HG03378 (cell line): ENCODE measurements around the gene TUFT1.
"Not testable (repeated sequence)": the region's sequence is repeated elsewhere in the genome, so short reads cannot be mapped to it uniquely, and the experiment has no call there.

ENCODE experiments used
- ATAC-seq: cut with Tn5 transposase; IDR thresholded peaks from one replicate; pipeline ENCODE4 v1.9.1; 2021; ENCODE audit warnings: mild to moderate bottlenecking, moderate library complexity; ENCODE audit not compliant: unreplicated experiment

Gene TUFT1

GRCh38 chr1:151578941-151579340, 38.8 kb downstream of the TUFT1 start:
- no peak for ATAC-seq

GRCh38 chr1:151579436-151580225, 39.5 kb downstream of the TUFT1 start:
- no peak for ATAC-seq

- no peak for ATAC-seq
These were observed 41.3 kb downstream of the TUFT1 start for GRCh38 chr1:151581451-151581850.

- no peak for ATAC-seq
These were observed 41.8 kb downstream of the TUFT1 start for GRCh38 chr1:151581921-151582320.

GRCh38 chr1:151583796-151584195, 43.7 kb downstream of the TUFT1 start:
- ATAC-seq: no peak

- ATAC-seq: no peak
These were observed 44.2 kb downstream of the TUFT1 start for GRCh38 chr1:151584278-151584677.

- no peak for ATAC-seq
These were observed 44.7 kb downstream of the TUFT1 start for GRCh38 chr1:151584780-151585179.

- no peak for ATAC-seq
These were observed 45.5 kb downstream of the TUFT1 start for GRCh38 chr1:151585622-151586021.

- ATAC-seq: no peak
These were observed 50.9 kb downstream of the TUFT1 start for GRCh38 chr1:151590961-151591360.

GRCh38 chr1:151593730-151594129, 53.6 kb downstream of the TUFT1 start:
- no peak for ATAC-seq

GRCh38 chr1:151594143-151594625, 54.1 kb downstream of the TUFT1 start:
- ATAC-seq: no peak

GRCh38 chr1:151596166-151596953, 56.3 kb downstream of the TUFT1 start:
- no peak for ATAC-seq

- ATAC-seq: not testable (repeated sequence)
These were observed 62.4 kb downstream of the TUFT1 start for GRCh38 chr1:151602550-151602949.

GRCh38 chr1:151604291-151604690, 64.2 kb downstream of the TUFT1 start:
- ATAC-seq: no peak

- no peak for ATAC-seq
These were observed 66.3 kb downstream of the TUFT1 start for GRCh38 chr1:151606384-151606783.

- ATAC-seq: no peak
These were observed 66.7 kb downstream of the TUFT1 start for GRCh38 chr1:151606857-151607256.

GRCh38 chr1:151610142-151610541, 70.0 kb downstream of the TUFT1 start:
- ATAC-seq: no peak

GRCh38 chr1:151611288-151611790, 71.2 kb downstream of the TUFT1 start:
- ATAC-seq: no peak

- peak; percentile 85 for ATAC-seq
These were observed 71.9 kb downstream of the TUFT1 start, which contains the start of gene SNX27 for GRCh38 chr1:151611832-151612500. Gene SNX27 (plus strand): TSS chr1:151612050. CDS start chr1:151612202, 152 bp downstream.

GRCh38 chr1:151612501-151613281, 72.6 kb downstream of the TUFT1 start:
- no peak for ATAC-seq
